Astrocyte (in vitro differentiated cells and primary cell): ENCODE data around the gene AMDHD2. TPM values are rescaled to one million over a fixed set of nuclear protein-coding genes. Genes with fewer than 3 reads are reported as not detected.
A peak's percentile ranks its signal among the peaks of the same experiment; 100 is the strongest.
"Not testable (repeated sequence)": the region's sequence is repeated elsewhere in the genome, so short reads cannot be mapped to it uniquely, and the experiment has no call there.

ENCODE experiments used
- DNase-seq: peaks from one replicate; pipeline ENCODE4 v3.0.0-alpha.2; 2010; ENCODE audit warnings: low read depth
- FAIRE-seq: peaks from 2 replicates; lab custom pipeline; 2011; peaks lifted over from hg19 to GRCh38; lab: Jason Lieb, UNC
- H2AFZ ChIP-seq: 2 replicates; pipeline ENCODE4 v1.6.0; 2012; ENCODE audit warnings: low read depth, low read length, inconsistent platforms
- H3K27ac ChIP-seq: 2 replicates; pipeline ENCODE4 v1.5.1; 2011; ENCODE audit warnings: low read depth, low read length, inconsistent platforms
- H3K27me3 ChIP-seq: 2 replicates; pipeline ENCODE4 v1.6.0; 2011; ENCODE audit warnings: low read length, inconsistent platforms; ENCODE audit not compliant: insufficient read depth
- H3K36me3 ChIP-seq: 2 replicates; pipeline ENCODE4 v1.5.1; 2011; ENCODE audit warnings: low read length, inconsistent platforms; ENCODE audit not compliant: insufficient read depth
- H3K4me1 ChIP-seq: 2 replicates; pipeline ENCODE4 v1.5.1; 2011; ENCODE audit warnings: low read length, inconsistent platforms; ENCODE audit not compliant: insufficient read depth
- H3K4me2 ChIP-seq: 2 replicates; pipeline ENCODE4 v1.6.0; 2012; ENCODE audit warnings: low read length, inconsistent platforms
- H3K4me3 ChIP-seq: 2 replicates; pipeline ENCODE4 v1.5.1; 2011; ENCODE audit warnings: low read depth, mild to moderate bottlenecking, low read length, inconsistent platforms; ENCODE audit not compliant: insufficient read depth
- H3K79me2 ChIP-seq: 2 replicates; pipeline ENCODE4 v1.6.0; 2012; ENCODE audit warnings: mild to moderate bottlenecking, low read length, inconsistent platforms; ENCODE audit not compliant: insufficient read depth
- H3K9ac ChIP-seq: 2 replicates; pipeline ENCODE4 v1.6.0; 2012; ENCODE audit warnings: mild to moderate bottlenecking, low read length, inconsistent platforms
- H3K9me3 ChIP-seq: 2 replicates; pipeline ENCODE4 v1.5.1; 2012; ENCODE audit warnings: low read depth, mild to moderate bottlenecking, low read length, inconsistent platforms; ENCODE audit not compliant: insufficient read depth
- H4K20me1 ChIP-seq: 2 replicates; pipeline ENCODE4 v1.6.0; 2012; ENCODE audit warnings: low read length, inconsistent platforms; ENCODE audit not compliant: insufficient read depth
- H3K27ac Mint-ChIP-seq: one replicate; pipeline ENCODE4 v1.8.0; 2021; ENCODE audit warnings: mild to moderate bottlenecking, mixed read lengths; ENCODE audit not compliant: unreplicated experiment
- H3K27me3 Mint-ChIP-seq: one replicate; pipeline ENCODE4 v1.8.0; 2021; ENCODE audit warnings: low read depth, mixed read lengths; ENCODE audit not compliant: unreplicated experiment
- H3K36me3 Mint-ChIP-seq: one replicate; pipeline ENCODE4 v1.8.0; 2021; ENCODE audit warnings: low read depth, mixed read lengths; ENCODE audit not compliant: unreplicated experiment
- H3K4me1 Mint-ChIP-seq: one replicate; pipeline ENCODE4 v1.8.0; 2021; ENCODE audit warnings: low read depth, mixed read lengths; ENCODE audit not compliant: unreplicated experiment
- H3K4me3 Mint-ChIP-seq: one replicate; pipeline ENCODE4 v1.8.0; 2021; ENCODE audit warnings: mild to moderate bottlenecking, moderate library complexity, mixed read lengths; ENCODE audit not compliant: unreplicated experiment
- H3K9me3 Mint-ChIP-seq: one replicate; pipeline ENCODE4 v1.8.0; 2021; ENCODE audit warnings: mild to moderate bottlenecking, mixed read lengths; ENCODE audit not compliant: unreplicated experiment
- CTCF ChIP-seq: IDR thresholded peaks from 2 replicates; pipeline ENCODE4 v1.5.1; 2011; ENCODE audit warnings: low read depth, mild to moderate bottlenecking, inconsistent platforms, low read length, moderate library complexity; ENCODE audit not compliant: insufficient read depth
- EZH2 ChIP-seq: IDR thresholded peaks from 2 replicates; pipeline ENCODE4 v1.6.1; 2012; ENCODE audit warnings: mild to moderate bottlenecking, low read length, inconsistent platforms; ENCODE audit not compliant: insufficient read depth
- total RNA-seq: library from RNA; stranded (reverse); gene quantifications from 2 replicates; pipeline ENCODE4 v1.2.1, GENCODE V29; 2021

Gene AMDHD2
- total RNA-seq, 1 donor from 2014 or later = 32.3 TPM

- Mint-ChIP-seq H3K27me3 (no peaks in the 10 kb centered on the region), H3K36me3 (peaks cover 2% of the 10 kb centered on the region), H3K4me1 (peaks cover 27% of the 10 kb centered on the region), H3K27ac (peak within 1 kb of the TSS; percentile 80), H3K4me3 (peak within 1 kb of the TSS; percentile 88), H3K9me3 (no peaks in the 10 kb centered on the region)
- DNase-seq = peak; percentile 83
- no peak for FAIRE-seq
- Histone ChIP-seq H3K9me3 (no peaks in the 10 kb centered on the region), H3K9ac (peak within 1 kb of the TSS; percentile 80), H4K20me1 (peaks cover 35% of the 10 kb centered on the region), H3K27ac (peak within 1 kb of the TSS; percentile 28), H3K4me2 (peak within 1 kb of the TSS; percentile 93), H3K4me3 (peak within 1 kb of the TSS; percentile 71), H3K36me3 (no peaks in the 10 kb centered on the region), H3K4me1 (peaks cover 7% of the 10 kb centered on the region), H3K79me2 (peaks cover 36% of the 10 kb centered on the region), H2AFZ (peak within 1 kb of the TSS; percentile 74), H3K27me3 (no peaks in the 10 kb centered on the region)
- TF ChIP-seq EZH2 = no peak
- no peak for TF ChIP-seq CTCF
Observed at GRCh38 chr16:2537451-2538379, 17.5 kb downstream of the AMDHD2 start, which contains the start of gene PDPK1. Gene PDPK1, plus strand, starts transcription at chr16:2538021. Its CDS starts 92 bp downstream, at chr16:2538113.

GRCh38 chr16:2539192-2539844 lies 19.1 kb downstream of the AMDHD2 start:
- DNase-seq, H3K36me3 Mint-ChIP-seq, H3K9me3 Mint-ChIP-seq, FAIRE-seq, H3K27ac Mint-ChIP-seq, H3K9ac ChIP-seq, H3K9me3 ChIP-seq, H3K4me3 ChIP-seq, H3K36me3 ChIP-seq, H3K4me1 ChIP-seq, H3K27me3 Mint-ChIP-seq, H3K27ac ChIP-seq, H2AFZ ChIP-seq, H3K27me3 ChIP-seq: not testable (repeated sequence)
- Mint-ChIP-seq H3K4me1 (peaks cover 24% of the 10 kb centered on the region), H3K4me3 (peak overlapping the region; percentile 88)
- Histone ChIP-seq H3K79me2 (peaks cover 44% of the 10 kb centered on the region), H4K20me1 (peaks cover 39% of the 10 kb centered on the region), H3K4me2 (peak overlapping the region; percentile 92)

GRCh38 chr16:2539845-2540458 lies 19.8 kb downstream of the AMDHD2 start:
- peak overlapping the region; percentile 92 for H3K4me2 ChIP-seq
- H3K36me3 Mint-ChIP-seq, H3K27ac Mint-ChIP-seq, H3K9ac ChIP-seq, H3K36me3 ChIP-seq, H3K27me3 ChIP-seq, H3K9me3 ChIP-seq, H3K27ac ChIP-seq, H2AFZ ChIP-seq, FAIRE-seq, H3K9me3 Mint-ChIP-seq, H3K4me1 ChIP-seq, DNase-seq, H3K27me3 Mint-ChIP-seq, H3K4me3 ChIP-seq: not testable (repeated sequence)
- peaks cover 43% of the 10 kb centered on the region for H4K20me1 ChIP-seq
- Mint-ChIP-seq H3K4me1 (peaks cover 23% of the 10 kb centered on the region), H3K4me3 (peak overlapping the region; percentile 88)
- H3K79me2 ChIP-seq = peaks cover 48% of the 10 kb centered on the region

- FAIRE-seq = not testable (repeated sequence)
- H3K4me3 Mint-ChIP-seq = peak overlapping the region; percentile 66
Observed at GRCh38 chr16:2540912-2541311, 20.7 kb downstream of the AMDHD2 start.

GRCh38 chr16:2541409-2541808 lies 21.2 kb downstream of the AMDHD2 start:
- not testable (repeated sequence) for H3K4me1 ChIP-seq, H3K27me3 Mint-ChIP-seq

More at GRCh38 chr16:2540912-2541311, 20.7 kb downstream of the AMDHD2 start:
- not testable (repeated sequence) for H3K9me3 Mint-ChIP-seq, H3K27ac ChIP-seq, H3K27me3 ChIP-seq, H3K4me3 ChIP-seq, H3K36me3 Mint-ChIP-seq, H3K27ac Mint-ChIP-seq, H3K4me1 ChIP-seq, H3K27me3 Mint-ChIP-seq, H2AFZ ChIP-seq, H3K9ac ChIP-seq, H3K36me3 ChIP-seq, H3K9me3 ChIP-seq, DNase-seq, H3K4me2 ChIP-seq
- H3K79me2 ChIP-seq = peaks cover 57% of the 10 kb centered on the region
- H4K20me1 ChIP-seq = peaks cover 53% of the 10 kb centered on the region
- H3K4me1 Mint-ChIP-seq = peaks cover 17% of the 10 kb centered on the region

More at GRCh38 chr16:2541409-2541808, 21.2 kb downstream of the AMDHD2 start:
- not testable (repeated sequence) for DNase-seq, H3K9ac ChIP-seq, H3K36me3 Mint-ChIP-seq, H3K27me3 ChIP-seq, H3K9me3 ChIP-seq, FAIRE-seq, H3K4me3 ChIP-seq, H3K9me3 Mint-ChIP-seq, H3K27ac ChIP-seq, H3K36me3 ChIP-seq, H3K27ac Mint-ChIP-seq, H2AFZ ChIP-seq
- Histone ChIP-seq H3K79me2 (peaks cover 62% of the 10 kb centered on the region), H4K20me1 (peaks cover 56% of the 10 kb centered on the region), H3K4me2 (peak overlapping the region; percentile 15)
- peaks cover 17% of the 10 kb centered on the region for H3K4me1 Mint-ChIP-seq
- peak overlapping the region; percentile 40 for H3K4me3 Mint-ChIP-seq
